NK-92 treated with Interleukin-12 subunit alpha and Interleukin-12 subunit beta, amount 100 ng/mL, for 24 hours (cell line): ENCODE results near the gene PRKN.

Experiments
- DNase-seq: peaks from one replicate; lab custom pipeline; 2025; lab: John Stamatoyannopoulos, UW

Gene PRKN

DNA sequence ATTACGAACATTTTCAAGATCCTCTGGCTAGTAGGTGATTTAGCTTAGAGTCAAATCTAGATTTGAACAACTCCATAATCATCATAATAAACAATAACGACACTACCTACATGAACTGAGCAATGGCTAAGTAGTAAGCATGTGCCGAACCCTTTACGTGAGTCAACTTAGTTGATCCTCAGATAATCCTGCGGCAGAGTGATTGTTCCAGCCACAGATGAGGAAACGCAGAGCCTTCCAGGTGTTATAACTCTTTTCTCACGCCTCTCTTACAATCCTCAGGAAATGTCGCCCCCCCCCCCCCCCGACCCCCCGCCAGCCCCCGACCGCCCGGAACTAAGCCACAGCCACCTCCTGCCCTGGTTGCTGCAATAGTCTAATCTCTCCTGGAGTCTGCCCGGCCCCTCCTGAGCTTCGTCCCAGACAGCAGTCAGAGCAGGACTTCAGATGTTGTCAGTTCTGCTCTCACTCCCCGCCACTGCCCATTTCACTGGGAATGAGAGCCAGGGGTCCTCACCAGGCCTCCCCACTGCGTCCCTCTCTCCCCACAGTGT, 1312.2 kb downstream of the PRKN start:
- DNase-seq = no peak

GRCh38 chr6:161414707-161415106, 1312.9 kb downstream of the PRKN start:
- DNase-seq = no peak

DNA sequence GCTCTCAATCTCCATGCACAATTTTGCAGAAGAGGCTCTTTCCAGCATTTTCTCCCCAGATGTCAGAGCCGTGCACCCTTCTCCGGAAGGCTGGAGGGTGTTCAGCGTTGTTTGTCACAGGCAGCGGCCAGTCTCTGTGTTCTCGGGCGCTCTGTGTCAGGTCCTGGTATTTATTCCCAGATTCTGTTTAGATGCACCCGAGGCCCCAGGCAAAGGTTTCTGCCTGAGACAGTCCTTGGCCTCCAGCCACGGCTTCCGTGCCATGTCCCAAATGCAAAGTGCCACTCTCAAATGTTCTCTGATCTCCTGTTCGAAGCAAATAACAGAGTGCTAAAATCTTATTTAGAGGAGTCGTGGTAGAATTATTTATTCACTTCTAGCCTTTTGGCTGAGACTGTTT, 1313.4 kb downstream of the PRKN start:
- no peak for DNase-seq

DNA sequence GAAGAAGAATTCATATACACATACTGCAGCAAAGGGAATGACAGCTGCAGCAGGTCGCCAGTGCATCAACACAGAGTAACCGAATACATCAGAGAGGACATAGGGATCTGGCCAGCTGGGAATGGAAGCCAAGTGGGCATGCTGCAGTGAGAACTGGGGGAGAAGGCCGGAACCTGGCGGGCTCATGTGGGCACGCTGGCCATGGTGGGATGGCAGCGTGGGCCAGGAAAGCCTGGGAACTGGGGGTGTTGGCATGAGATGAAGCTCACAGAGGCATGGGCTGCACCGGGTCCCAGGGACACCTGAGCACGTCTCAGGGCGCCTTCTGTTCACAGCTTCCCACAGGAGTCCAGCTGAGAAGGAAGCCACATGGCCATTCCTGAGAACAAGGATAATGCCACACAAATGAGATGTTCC, 1314.2 kb downstream of the PRKN start:
- DNase-seq = no peak

DNA sequence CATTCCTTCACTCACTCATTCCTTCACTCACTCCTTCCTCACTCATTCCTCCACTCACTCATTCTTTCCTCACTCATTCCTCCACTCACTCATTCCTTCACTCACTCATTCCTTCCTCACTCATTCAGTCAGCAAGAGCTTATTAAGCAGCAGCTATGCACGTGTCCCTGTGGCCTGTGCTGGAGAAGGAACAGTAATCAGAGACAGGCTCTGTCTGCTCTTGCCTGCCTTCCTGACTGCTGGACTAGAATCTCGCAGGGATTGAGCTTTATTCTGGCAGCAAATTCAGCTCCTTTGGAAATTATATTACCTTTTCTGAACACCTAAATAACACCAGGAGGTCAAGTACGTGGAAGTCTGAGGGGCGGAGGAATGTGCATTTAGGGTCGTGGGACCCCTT, 1314.8 kb downstream of the PRKN start:
- DNase-seq = no peak

DNA sequence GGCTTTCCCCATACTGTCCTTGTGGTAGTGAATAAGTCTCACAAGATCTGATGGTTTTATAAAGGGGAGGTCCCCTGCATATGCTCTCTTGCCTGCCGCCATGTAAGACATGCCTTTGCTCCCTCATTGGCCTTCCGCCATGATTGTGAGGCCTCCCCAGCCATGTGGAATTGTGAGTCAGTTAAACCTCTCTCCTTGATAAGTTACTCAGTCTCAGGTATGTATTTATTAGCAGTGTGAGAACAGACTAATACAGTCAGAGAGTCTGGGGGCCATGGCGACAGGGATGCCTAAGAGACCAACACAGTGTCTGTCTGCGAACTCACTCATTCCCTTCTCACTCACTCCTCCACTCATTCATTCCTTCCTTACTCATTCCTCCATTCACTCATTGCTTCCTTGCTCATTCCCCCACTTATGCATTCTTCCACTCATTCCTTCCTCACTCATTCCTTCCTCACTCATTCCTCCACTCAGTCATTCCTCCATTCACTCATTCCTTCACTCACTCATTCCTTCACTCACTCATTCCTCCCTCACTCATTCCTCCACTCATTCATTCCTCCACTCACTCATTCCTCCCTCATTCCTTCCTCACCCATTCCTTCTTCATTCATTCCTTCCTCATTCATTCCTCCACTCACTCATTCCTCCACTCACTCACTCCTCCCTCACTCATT, 1316.2 kb downstream of the PRKN start:
- no peak for DNase-seq

- no peak for DNase-seq
Measured at GRCh38 chr6:161410736-161411135, 1316.8 kb downstream of the PRKN start.

DNA sequence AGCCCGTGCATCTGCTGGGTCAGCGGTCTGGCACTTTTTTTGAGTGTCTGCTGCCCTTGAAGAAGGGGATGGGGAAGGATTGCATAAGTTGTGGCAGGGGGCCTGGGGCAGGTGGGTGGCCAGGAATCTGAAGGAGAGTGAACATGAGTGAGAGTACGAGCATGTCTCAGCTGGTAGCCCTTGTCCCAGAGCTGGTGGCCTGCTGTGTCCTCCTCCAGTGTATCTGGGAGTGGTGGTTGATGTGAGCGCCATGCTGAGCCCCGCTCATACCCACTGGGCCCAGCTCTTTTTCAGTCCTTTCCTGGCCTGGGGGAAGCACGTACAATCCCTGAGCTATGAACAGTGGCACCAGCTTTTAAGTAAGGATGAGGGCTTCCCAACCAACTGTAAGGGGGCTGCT, 1317.5 kb downstream of the PRKN start:
- DNase-seq = no peak

- no peak for DNase-seq
Measured at GRCh38 chr6:161409353-161409752, 1318.2 kb downstream of the PRKN start.

GRCh38 chr6:161408041-161408440, 1319.5 kb downstream of the PRKN start:
- no peak for DNase-seq

DNA sequence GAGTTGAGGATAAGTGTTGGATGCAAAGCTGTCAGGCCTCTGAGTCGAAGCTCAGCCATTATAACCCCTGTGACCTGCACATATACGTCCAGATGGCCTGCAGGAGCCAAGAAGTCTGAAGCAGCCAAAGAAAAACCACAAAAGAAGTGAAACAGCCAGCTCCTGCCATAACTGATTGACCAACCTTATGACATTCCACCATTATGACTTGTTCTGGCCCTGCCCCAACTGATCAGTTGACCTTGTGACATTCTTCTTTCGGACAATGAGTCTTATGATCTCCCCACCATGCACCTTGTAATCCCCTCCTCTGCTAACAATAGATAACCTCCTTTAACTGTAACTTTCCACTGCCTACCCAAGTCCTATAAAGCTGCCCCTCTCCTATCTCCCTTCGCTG, 1320.0 kb downstream of the PRKN start:
- DNase-seq = no peak

DNA sequence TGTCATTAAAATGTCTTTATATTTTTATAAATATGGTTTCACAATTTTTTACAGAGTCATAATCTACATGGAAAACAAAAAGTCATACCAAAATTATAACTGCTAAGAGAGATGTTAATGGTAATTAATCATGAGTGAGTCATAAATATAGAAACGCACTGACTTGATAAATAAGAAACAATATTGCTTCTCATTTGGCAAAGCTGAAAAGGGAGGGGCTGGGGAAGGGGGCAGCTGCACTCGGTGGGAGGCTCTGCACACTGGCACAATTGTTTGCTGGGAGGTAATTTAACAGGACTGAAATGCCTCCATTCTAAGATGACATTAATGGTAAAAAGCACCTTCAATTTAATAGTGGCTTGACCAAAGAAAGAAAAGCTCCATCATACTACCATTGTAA, 1320.5 kb downstream of the PRKN start:
- no peak for DNase-seq

DNA sequence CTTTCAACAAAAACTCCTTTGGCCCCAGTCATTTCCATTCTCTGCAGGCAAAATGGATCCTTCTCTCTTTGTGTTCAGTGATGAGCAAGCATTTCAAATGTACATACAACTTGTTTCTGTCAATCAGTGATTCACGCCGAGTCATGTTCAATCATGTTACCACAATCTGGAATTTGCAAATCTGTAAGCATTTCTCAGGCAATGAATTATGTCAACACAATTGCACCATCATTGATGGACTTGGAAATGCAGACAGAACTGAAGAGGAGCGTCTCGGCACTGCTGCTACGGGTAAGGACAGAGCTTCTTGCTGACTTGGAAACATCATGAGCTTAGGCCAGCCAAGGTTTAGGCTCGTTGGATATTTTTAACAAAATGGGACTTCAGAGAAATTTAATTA, 1320.9 kb downstream of the PRKN start:
- no peak for DNase-seq

- no peak for DNase-seq
Measured at GRCh38 chr6:161405418-161405817, 1322.1 kb downstream of the PRKN start.

- DNase-seq = no peak
Measured at GRCh38 chr6:161403717-161404116, 1323.8 kb downstream of the PRKN start.

DNA sequence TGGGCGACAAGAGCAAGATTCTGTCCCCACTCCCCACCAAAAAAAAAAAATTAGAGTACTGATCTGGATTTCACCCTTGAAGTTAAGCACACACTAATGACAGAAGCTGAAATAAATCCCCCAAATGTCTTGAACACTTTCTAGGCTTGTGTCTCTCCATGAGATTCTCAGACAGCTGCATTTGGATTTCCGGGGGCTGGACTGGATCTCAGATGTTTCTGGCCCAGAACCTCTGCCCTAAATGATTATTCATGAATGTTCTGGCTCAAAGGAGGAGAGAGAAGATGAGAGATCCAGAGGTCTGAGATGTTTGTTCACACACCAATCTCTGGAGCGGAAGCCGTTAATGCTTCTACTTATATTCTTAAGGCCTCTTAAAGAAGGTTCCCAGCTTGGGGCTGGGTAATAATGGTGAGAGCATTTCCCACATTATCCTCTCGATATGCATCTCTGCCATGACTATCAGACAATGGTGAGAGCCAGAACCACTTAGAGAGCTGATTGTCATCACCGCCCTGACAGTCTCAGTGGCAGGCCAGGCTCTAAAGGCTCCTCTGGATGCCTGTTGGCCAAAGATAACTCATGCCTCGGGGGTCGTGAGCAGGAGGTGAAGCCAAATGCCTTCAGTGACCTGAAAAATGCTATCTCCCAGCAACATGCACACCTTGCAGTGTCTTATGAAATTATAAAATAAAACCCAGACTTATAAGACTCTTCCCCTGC, 1325.8 kb downstream of the PRKN start:
- DNase-seq = no peak

GRCh38 chr6:161400671-161401070, 1326.9 kb downstream of the PRKN start:
- no peak for DNase-seq

DNA sequence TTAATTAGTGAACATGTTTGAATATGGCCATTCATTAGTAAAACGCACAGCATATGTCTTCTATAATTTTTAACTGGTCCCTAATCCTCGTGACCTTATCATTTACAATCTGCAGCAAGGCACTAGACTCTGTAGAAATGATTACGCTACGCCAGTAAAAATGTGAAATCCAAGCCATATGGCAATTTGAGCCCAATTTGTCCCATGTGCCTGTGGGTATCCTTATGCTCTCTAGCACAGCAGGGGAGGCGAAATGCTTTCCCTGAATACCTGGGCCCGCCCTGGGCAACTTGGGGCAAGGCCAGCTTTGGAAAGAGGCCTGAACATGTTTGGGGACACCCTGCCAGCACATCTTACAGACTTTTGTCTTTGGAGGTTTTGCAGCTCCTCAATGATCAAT, 1331.0 kb downstream of the PRKN start:
- DNase-seq = no peak

- DNase-seq = no peak
Measured at GRCh38 chr6:161395716-161396231, 1331.8 kb downstream of the PRKN start.

DNA sequence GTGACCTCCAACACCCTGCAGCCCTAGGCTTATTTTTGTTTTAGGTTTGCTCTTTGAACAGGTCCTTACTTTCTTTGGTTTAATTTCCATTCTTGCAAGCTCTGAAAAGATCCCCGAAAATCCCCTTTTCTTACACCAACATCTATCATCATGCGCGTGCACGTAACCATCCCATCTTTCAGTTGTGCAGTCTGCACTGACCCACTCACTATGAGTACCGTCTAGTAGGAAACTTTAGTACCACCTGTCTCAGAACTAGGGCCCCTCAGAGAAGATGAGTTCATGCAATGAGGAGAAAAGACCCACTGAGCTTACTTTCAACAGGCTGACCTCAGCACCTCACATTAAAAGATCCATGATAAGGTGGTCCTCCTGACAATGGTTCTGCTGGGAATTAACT, 1333.1 kb downstream of the PRKN start:
- no peak for DNase-seq

GRCh38 chr6:161393839-161394364, 1333.7 kb downstream of the PRKN start:
- peak; percentile 55 for DNase-seq

GRCh38 chr6:161393292-161393691, 1334.3 kb downstream of the PRKN start:
- DNase-seq = no peak

- no peak for DNase-seq
Measured at GRCh38 chr6:161389756-161390155, 1337.8 kb downstream of the PRKN start.
